Gastrocnemius medialis (tissue), 4 donors: ENCODE data around the gene SOD3. TPM values are rescaled to one million over a fixed set of nuclear protein-coding genes. Genes with fewer than 3 reads are reported as not detected.

Experiments
- ATAC-seq, 2 donors: fragments of 150-250 bp; one replicate each; pipeline ENCODE4 v1.9.1; 2016
- DNase-seq, 2 donors: peaks; one replicate each; pipeline ENCODE4 v3.0.0-alpha.2; 2019
- H3K27ac ChIP-seq, 4 donors: fragments of 200-600 bp; sonication (generic); 1 replicate in 1 of 4; 2 replicates in 3 of 4; pipeline ENCODE4 v1.5.1; 2016 to 2018; ENCODE audit warnings: mild to moderate bottlenecking in 2 of 4, moderate library complexity in 1 of 4
- H3K27me3 ChIP-seq, 3 donors: fragments of 200-600 bp; sonication (generic) in 2 of 3; 1 replicate in 1 of 3; 2 replicates in 2 of 3; pipeline versions ENCODE4 v1.5.1 to v1.6.0; 2016 to 2019; ENCODE audit warnings: mild to moderate bottlenecking in 1 of 3, moderate library complexity in 1 of 3
- H3K36me3 ChIP-seq, 2 donors: fragments of 200-600 bp; sonication (generic) in 1 of 2; one replicate each; pipeline ENCODE4 v1.5.1; 2017 to 2018
- H3K4me1 ChIP-seq, 2 donors: fragments of 200-600 bp; sonication (generic) in 1 of 2; one replicate each; pipeline ENCODE4 v1.5.1; 2016 to 2017; ENCODE audit warnings: mild to moderate bottlenecking in 2 of 2
- H3K4me3 ChIP-seq, 4 donors: fragments of 200-600 bp; sonication (generic) in 3 of 4; 1 replicate in 1 of 4; 2 replicates in 3 of 4; pipeline ENCODE4 v1.5.1; 2016 to 2019; ENCODE audit warnings: mild to moderate bottlenecking in 2 of 4
- H3K9me3 ChIP-seq, 3 donors: fragments of 200-600 bp; sonication (generic) in 2 of 3; 1 replicate in 1 of 3; 2 replicates in 2 of 3; pipeline ENCODE4 v1.5.1; 2016 to 2019
- POLR2A ChIP-seq, 2 donors: fragments of 450-650 bp; IDR thresholded peaks; one replicate each; pipeline ENCODE4 v1.6.1; 2017; ENCODE audit warnings: antibody characterized with exemption in 2 of 2, mild to moderate bottlenecking in 2 of 2, moderate library complexity in 2 of 2
- in situ Hi-C, 4 donors: fragments of 200-750 bp; cut with MboI; loops; one replicate each; pipeline versions ENCODE4 v1.15.0 to v1.8.0; 2017; ENCODE audit warnings: low sequenced_read_pairs in 4 of 4
- intact Hi-C: fragments of 100-400 bp; cut with DNase I; formaldehyde crosslinking; loops from one replicate; pipeline ENCODE4 v1.15.1; 2023; ENCODE audit warnings: low total_unique reads
- total RNA-seq, 4 donors: library from RNA; depleted of rRNA; stranded (reverse); fragments of >200 nt; gene quantifications; one replicate each; pipeline versions ENCODE4 v1.1.0 to v1.2.3, GENCODE V29; 2016
- TF ChIP-seq, protein P1 (sequence below), 5 experiments: fragments of 450-650 bp in 3 of 5; fragments of 200-600 bp in 2 of 5; sonication (generic) in 2 of 5; IDR thresholded peaks in 4 of 5; conservative IDR thresholded peaks in 1 of 5; 1 replicate in 4 of 5; 2 replicates in 1 of 5; pipeline ENCODE4 v1.5.1; 2016 to 2019; ENCODE audit warnings: antibody characterized with exemption in 5 of 5, mild to moderate bottlenecking in 3 of 5, moderate library complexity in 3 of 5

SOD3 gene
- total RNA-seq, 4 donors from 2014 or later = 2.5 to 13.0 (median 5.9) TPM

DNA sequence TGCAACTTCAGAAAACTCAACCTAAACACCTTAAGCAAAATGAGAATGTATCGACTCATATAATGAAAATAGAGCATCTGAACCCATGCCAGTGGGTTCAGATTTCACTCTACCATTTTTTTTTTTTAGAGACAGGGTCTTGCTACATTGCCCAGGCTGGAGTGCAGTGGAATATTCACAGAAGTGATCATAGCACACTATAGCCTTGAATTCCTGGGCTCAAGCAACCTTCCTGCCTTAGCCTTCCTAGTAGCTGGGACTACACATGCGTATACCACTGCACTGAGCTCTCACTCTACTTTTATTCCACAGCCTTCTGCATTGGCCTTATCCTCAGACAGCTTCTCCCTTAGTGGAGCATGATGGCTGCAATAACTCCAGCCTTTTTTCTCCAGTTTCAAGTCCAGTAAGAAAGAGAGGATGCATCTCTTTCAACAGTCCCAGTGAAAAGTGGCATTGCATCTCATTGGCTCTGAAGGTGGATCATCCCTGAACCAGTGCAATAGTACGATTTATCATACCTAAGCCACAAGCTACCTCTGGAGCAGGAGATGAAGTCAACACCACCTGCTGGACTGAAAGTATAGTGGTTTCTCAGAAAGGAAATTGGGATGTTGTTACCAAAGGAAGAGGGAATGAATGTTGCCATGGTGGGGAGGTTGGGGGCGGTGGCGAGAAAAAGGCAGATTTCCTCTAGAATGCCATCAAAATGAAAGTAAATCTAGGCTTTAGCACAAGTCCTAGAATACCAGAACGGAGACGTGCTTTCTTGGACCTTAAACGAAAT, 2.0 kb upstream of the SOD3 start:
- Histone ChIP-seq H3K9me3 (no peaks in the 10 kb centered on the region), H3K4me1 (peaks cover 13 to 19% of the 10 kb centered on the region in 2 donors), H3K4me3 (no peak overlapping the region), H3K36me3 (no peaks in the 10 kb centered on the region), H3K27me3 (no peaks in the 10 kb centered on the region), H3K27ac (peak overlapping the region in 3 of 4 donors; percentile 34 to 74 (median 65))
- intact Hi-C loops (loop anchor here (10.0 kb wide), 1 partner anchor 309 kb away; no protein-coding TSS in a partner anchor), in situ Hi-C loops (loop anchor here in 2 of 4 donors (25.0 kb wide), 1 partner anchor 306 kb away; no protein-coding TSS in a partner anchor)
- no peak for DNase-seq
- no peak for TF ChIP-seq POLR2A (IDR thresholded peaks at IDR 0.05)
- TF ChIP-seq, protein P1, sequence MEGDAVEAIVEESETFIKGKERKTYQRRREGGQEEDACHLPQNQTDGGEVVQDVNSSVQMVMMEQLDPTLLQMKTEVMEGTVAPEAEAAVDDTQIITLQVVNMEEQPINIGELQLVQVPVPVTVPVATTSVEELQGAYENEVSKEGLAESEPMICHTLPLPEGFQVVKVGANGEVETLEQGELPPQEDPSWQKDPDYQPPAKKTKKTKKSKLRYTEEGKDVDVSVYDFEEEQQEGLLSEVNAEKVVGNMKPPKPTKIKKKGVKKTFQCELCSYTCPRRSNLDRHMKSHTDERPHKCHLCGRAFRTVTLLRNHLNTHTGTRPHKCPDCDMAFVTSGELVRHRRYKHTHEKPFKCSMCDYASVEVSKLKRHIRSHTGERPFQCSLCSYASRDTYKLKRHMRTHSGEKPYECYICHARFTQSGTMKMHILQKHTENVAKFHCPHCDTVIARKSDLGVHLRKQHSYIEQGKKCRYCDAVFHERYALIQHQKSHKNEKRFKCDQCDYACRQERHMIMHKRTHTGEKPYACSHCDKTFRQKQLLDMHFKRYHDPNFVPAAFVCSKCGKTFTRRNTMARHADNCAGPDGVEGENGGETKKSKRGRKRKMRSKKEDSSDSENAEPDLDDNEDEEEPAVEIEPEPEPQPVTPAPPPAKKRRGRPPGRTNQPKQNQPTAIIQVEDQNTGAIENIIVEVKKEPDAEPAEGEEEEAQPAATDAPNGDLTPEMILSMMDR (IDR thresholded peaks at IDR 0.05 in 4 of 5, conservative IDR thresholded peaks at IDR 0.05 in 1 of 5) = peak in 1 of 5 experiments; percentile 18
- no peak for ATAC-seq

DNA sequence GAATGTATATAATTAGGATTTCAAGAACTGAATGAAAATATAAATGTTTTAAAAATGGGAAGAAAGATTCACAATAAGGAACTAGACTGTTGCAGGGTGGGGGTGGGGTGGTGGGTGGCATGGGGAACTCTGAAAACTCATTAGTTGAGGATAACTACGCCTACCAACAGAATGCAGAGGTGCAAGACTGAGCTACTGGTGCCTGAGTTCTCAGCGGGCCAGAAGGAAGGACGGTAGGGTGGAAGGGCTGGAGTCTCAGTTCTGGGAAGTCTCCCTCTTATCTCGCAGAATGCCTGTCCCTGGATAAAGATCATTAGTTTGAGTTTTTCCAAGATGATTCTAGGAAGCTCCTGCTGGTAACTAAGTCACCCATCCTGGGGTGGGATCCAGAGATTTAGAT, 1.3 kb upstream of the SOD3 start:
- Histone ChIP-seq H3K4me1 (peaks cover 13 to 19% of the 10 kb centered on the region in 2 donors), H3K27ac (peak overlapping the region; percentile 34 to 74 (median 57)), H3K4me3 (no peak overlapping the region), H3K27me3 (no peaks in the 10 kb centered on the region), H3K36me3 (no peaks in the 10 kb centered on the region), H3K9me3 (no peaks in the 10 kb centered on the region)
- intact Hi-C loops = loop anchor here (10.0 kb wide), 1 partner anchor 309 kb away; no protein-coding TSS in a partner anchor
- in situ Hi-C loops = loop anchor here in 2 of 4 donors (25.0 kb wide), 1 partner anchor 307 kb away; no protein-coding TSS in a partner anchor
- TF ChIP-seq, protein P1 (IDR thresholded peaks at IDR 0.05 in 4 of 5, conservative IDR thresholded peaks at IDR 0.05 in 1 of 5) = no peak
- no peak for TF ChIP-seq POLR2A (IDR thresholded peaks at IDR 0.05)
- DNase-seq = no peak
- ATAC-seq = no peak

- peak overlapping the region in 3 of 4 donors; percentile 18 to 51 (median 22) for H3K4me3 ChIP-seq
- no peaks in the 10 kb centered on the region for H3K36me3 ChIP-seq
- H3K4me1 ChIP-seq = peaks cover 13 to 19% of the 10 kb centered on the region in 2 donors
- no peaks in the 10 kb centered on the region for H3K9me3 ChIP-seq
- TF ChIP-seq, protein P1 (IDR thresholded peaks at IDR 0.05 in 4 of 5, conservative IDR thresholded peaks at IDR 0.05 in 1 of 5) = no peak
- TF ChIP-seq POLR2A (IDR thresholded peaks at IDR 0.05) = no peak
- H3K27me3 ChIP-seq = peaks cover 0 to 2% (median 0%) of the 10 kb centered on the region in 3 donors
- in situ Hi-C loops (loop anchor here in 2 of 4 donors (25.0 kb wide), 1 partner anchor 307 kb away; no protein-coding TSS in a partner anchor), intact Hi-C loops (loop anchor here (10.0 kb wide), 1 partner anchor 310 kb away; no protein-coding TSS in a partner anchor)
- H3K27ac ChIP-seq = peak overlapping the region; percentile 34 to 74 (median 57)
- DNase-seq = no peak
- ATAC-seq = peak in 1 of 2 donors; percentile 29
Measured at GRCh38 chr4:24794480-24794879, 893 bp upstream of the SOD3 start.

- ATAC-seq = peak; percentile 30 to 45
- no peaks in the 10 kb centered on the region for H3K36me3 ChIP-seq
- TF ChIP-seq, protein P1 (IDR thresholded peaks at IDR 0.05 in 4 of 5, conservative IDR thresholded peaks at IDR 0.05 in 1 of 5) = no peak
- TF ChIP-seq POLR2A (IDR thresholded peaks at IDR 0.05) = no peak
- H3K4me3 ChIP-seq = peak overlapping the region; percentile 18 to 51 (median 37)
- H3K9me3 ChIP-seq = no peaks in the 10 kb centered on the region
- no peak for DNase-seq
- in situ Hi-C loops = loop anchor here in 2 of 4 donors (25.0 kb wide), 1 partner anchor 309 kb away; no protein-coding TSS in a partner anchor
- H3K4me1 ChIP-seq = peaks cover 15 to 21% of the 10 kb centered on the region in 2 donors
- H3K27me3 ChIP-seq = peaks cover 0 to 13% (median 0%) of the 10 kb centered on the region in 3 donors
- H3K27ac ChIP-seq = peak overlapping the region; percentile 34 to 74 (median 57)
- intact Hi-C loops = loop anchor here (10.0 kb wide), 1 partner anchor 311 kb away; no protein-coding TSS in a partner anchor
Measured at GRCh38 chr4:24795666-24796381, 451 bp downstream of the SOD3 start.
